ENCODE results near the gene PTPN7. TPM values are rescaled to one million over a fixed set of nuclear protein-coding genes. Genes with fewer than 3 reads are reported as not detected.
"Not testable (repeated sequence)": the region's sequence is repeated elsewhere in the genome, so short reads cannot be mapped to it uniquely, and the experiment has no call there.

PTPN7 gene
- polyA plus RNA-seq, 1 experiment: not detected

- Histone ChIP-seq H3K9me3 (ENCODE audit: control insufficient read depth, insufficient read depth, low read length) (no peaks in the 10 kb centered on the region; the same call in 1 of the 2 replicates), H3K27me3 (ENCODE audit: control insufficient read depth, insufficient read depth, low read length) (peaks cover 42% of the 10 kb centered on the region), H3K27ac (ENCODE audit: low read depth, low read length) (no peak overlapping the region), H3K4me3 (ENCODE audit: low read depth, low read length) (no peak overlapping the region)
- CTCF ChIA-PET: interaction anchor here (1.2 to 7.1 kb wide), 3 partner anchors 12 to 130 kb away, joined by 3 to 121 read pairs (median 11); no protein-coding TSS in a partner anchor
- POLR2A ChIA-PET: no interaction called here
- DNase-seq (ENCODE audit: low read depth, low spot score): no peak
- TF ChIP-seq CTCF (IDR thresholded peaks at IDR 0.05; ENCODE audit: low read depth, low read length): no peak
Observed at GRCh38 chr1:202186327-202186726, 25.9 kb upstream of the PTPN7 start.

DNA sequence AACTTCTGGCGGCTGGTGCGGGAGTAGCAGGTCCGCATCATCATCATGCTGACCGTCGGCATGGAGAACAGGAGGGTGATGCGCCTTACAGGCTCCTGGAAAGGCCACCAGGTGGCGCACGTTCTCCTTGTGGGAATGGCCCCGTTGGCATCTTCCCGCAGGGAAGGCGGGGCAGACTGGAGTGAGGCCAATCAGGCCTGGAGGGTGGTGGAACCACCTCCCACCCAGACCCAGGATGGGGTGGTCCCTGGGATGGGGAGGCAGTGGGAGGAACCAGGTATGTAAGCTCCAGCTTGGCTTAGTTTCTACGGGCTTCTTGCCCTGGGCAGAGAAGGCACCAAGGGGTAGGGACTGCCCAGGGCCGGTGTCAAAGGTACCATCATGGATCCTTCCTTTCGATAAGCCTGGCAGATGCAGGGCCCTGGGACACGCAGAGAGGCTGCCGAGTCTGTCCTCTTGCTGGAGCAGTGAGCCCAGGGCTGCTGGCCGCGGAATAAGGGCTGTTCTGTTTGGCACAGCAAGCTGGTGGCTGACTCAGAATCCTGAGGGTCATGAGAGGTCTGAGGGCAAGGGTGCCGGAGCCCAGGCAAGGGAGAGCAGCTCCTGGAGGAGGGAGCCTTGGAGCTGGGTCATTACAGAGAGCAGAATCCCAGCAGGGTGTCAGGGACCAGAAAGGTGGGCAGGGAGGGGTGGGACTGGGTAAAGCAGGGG, 24.5 kb upstream of the PTPN7 start:
- Histone ChIP-seq H3K9me3 (ENCODE audit: control insufficient read depth, insufficient read depth, low read length) (no peaks in the 10 kb centered on the region; the same call in 1 of the 2 replicates), H3K27me3 (ENCODE audit: control insufficient read depth, insufficient read depth, low read length) (peaks cover 49% of the 10 kb centered on the region), H3K27ac (ENCODE audit: low read depth, low read length) (no peak overlapping the region), H3K4me3 (ENCODE audit: low read depth, low read length) (no peak overlapping the region)
- TF ChIP-seq CTCF (IDR thresholded peaks at IDR 0.05; ENCODE audit: low read depth, low read length): peak; percentile 92
- POLR2A ChIA-PET: no interaction called here
- CTCF ChIA-PET: interaction anchor here (0.5 to 7.1 kb wide), 15 partner anchors 10 to 1133 kb away, joined by 3 to 121 read pairs (median 4); partner anchors contain the start of genes PTPN7 and UBE2T
- peak; percentile 55 for DNase-seq (ENCODE audit: low read depth, low spot score)

- CTCF ChIA-PET: interaction anchor here (0.5 to 1.8 kb wide), 2 partner anchors 537 to 1568 kb away, joined by 5 to 7 read pairs; no protein-coding TSS in a partner anchor
- POLR2A ChIA-PET: no interaction called here
- Histone ChIP-seq H3K9me3 (ENCODE audit: control insufficient read depth, insufficient read depth, low read length) (no peaks in the 10 kb centered on the region; the same call in 1 of the 2 replicates), H3K27me3 (ENCODE audit: control insufficient read depth, insufficient read depth, low read length) (peaks cover 54% of the 10 kb centered on the region), H3K4me3 (ENCODE audit: low read depth, low read length) (no peak overlapping the region), H3K27ac (ENCODE audit: low read depth, low read length) (no peak overlapping the region)
- DNase-seq (ENCODE audit: low read depth, low spot score): no peak
- no peak for TF ChIP-seq CTCF (IDR thresholded peaks at IDR 0.05; ENCODE audit: low read depth, low read length)
Observed at GRCh38 chr1:202182040-202182877, 21.9 kb upstream of the PTPN7 start.

GRCh38 chr1:202181586-202181985, 21.2 kb upstream of the PTPN7 start:
- H3K27me3 ChIP-seq (ENCODE audit: control insufficient read depth, insufficient read depth, low read length): peaks cover 49% of the 10 kb centered on the region
- CTCF ChIA-PET: interaction anchor here (1.8 kb wide), 1 partner anchor 9 kb away, joined by 4 read pairs; no protein-coding TSS in a partner anchor

DNA sequence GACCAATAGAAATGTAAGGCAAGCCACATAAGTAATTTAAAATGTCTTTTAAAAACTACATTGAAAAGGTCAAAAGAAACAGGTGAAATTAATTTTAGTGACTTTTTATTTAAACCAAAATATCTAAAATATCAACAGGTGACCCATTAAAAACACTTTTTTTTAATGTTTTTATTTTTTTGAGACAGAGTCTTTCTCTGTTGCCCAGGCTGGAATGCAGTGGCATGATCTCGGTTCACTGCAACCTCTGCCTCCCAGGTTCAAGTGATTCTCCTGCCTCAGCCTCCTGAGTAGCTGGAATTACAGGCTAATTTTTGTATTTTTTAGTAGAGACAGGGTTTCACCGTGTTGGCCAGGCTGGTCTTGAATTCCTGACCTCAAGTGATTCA, 20.3 kb upstream of the PTPN7 start:
- H3K27me3 ChIP-seq (ENCODE audit: control insufficient read depth, insufficient read depth, low read length): peaks cover 45% of the 10 kb centered on the region
- DNase-seq (ENCODE audit: low read depth, low spot score); H3K9me3 ChIP-seq (ENCODE audit: control insufficient read depth, insufficient read depth, low read length); POLR2A ChIA-PET; H3K27ac ChIP-seq (ENCODE audit: low read depth, low read length); H3K4me3 ChIP-seq (ENCODE audit: low read depth, low read length): not testable (repeated sequence)
- CTCF ChIA-PET: interaction anchor here (0.7 to 1.8 kb wide), 2 partner anchors 10 to 136 kb away, joined by 3 to 4 read pairs; no protein-coding TSS in a partner anchor

More at GRCh38 chr1:202181586-202181985, 21.2 kb upstream of the PTPN7 start:
- Histone ChIP-seq H3K9me3 (ENCODE audit: control insufficient read depth, insufficient read depth, low read length) (no peaks in the 10 kb centered on the region; the same call in 1 of the 2 replicates), H3K4me3 (ENCODE audit: low read depth, low read length) (no peak overlapping the region), H3K27ac (ENCODE audit: low read depth, low read length) (no peak overlapping the region)
- DNase-seq (ENCODE audit: low read depth, low spot score): no peak
- TF ChIP-seq CTCF (IDR thresholded peaks at IDR 0.05; ENCODE audit: low read depth, low read length): no peak
- POLR2A ChIA-PET: no interaction called here
